ENCODE measurements around the gene KLHDC4. TPM values are rescaled to one million over a fixed set of nuclear protein-coding genes. Genes with fewer than 3 reads are reported as not detected.
"Not testable (repeated sequence)": the region's sequence is repeated elsewhere in the genome, so short reads cannot be mapped to it uniquely, and the experiment has no call there.

The KLHDC4 gene
- total RNA-seq, 1 donor from 2014 or later = 19.2 TPM

DNA sequence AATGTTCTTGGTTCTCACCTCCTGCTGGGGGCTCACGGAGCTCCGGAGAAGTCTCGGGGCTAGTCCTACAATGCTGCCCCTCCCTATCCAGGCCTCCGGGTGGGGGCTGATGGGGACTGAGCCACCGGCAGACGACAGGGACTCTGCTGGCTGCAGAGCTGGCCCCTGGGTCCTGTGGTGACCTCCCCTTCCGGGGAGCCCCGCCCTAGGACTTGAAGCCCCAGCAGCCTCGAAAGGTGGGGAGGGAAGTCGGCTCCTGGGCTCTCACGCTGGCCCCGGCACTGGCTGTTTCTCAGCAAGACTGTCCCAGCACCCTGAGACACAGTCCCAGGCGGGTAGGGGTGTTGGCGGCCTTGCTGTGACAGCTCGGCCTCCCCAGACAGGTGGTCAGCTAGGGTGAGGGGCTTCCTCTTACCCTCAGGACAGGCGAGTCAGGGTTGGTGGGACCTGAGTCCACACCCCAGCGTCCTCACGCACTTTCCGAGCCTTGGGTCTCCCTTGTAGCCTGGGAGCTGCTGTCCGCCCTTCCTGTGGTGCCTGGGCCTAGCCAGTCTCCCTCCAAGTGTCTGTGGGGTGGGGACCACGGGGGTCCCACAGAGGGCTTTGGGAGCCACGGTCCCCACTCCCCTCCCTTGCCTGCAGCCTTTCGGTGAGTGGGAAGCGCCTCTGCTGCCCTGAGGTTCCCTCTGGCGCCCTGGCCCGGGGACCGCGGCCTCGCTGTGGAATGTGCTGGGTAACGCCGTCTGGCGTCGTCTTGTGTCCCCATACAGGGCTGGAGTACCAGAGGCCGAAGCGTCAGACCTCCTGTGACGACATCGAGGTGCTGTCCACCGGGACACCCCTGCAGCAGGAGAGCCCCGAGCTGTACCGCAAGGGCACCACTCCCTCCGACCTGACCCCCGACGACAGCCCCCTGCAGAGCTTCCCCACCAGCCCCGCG lies 76.6 kb downstream of the KLHDC4 start:
- DNase-seq (ENCODE audit: low spot score in 2 of 2) (peak in 1 of 2 donors; percentile 38), FAIRE-seq (no peak)

DNA sequence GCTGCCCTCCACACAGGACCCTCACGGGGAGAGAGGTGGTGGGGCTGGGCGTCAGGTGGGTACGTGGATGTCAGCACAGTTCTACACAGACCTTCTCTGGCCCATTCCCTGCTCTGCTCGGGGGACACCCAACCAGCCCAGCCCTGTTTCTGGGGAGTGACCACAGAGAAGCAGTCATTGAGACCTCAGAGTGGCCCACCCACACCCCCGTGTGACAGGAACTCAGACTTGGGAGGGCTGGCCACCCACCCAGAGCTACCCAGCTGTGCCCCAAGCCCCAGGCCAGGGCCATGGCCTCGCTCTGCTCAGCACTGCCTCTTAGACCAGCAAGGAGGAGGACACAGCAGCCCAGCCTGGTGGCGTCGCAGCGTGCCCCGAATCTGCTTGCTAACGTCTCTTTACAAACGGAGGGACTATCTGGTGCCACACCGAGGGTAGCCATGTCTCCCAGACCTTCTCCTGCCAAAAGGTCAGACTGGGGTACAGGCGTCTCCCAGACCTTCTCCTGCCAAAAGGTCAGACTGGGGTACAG lies 77.7 kb downstream of the KLHDC4 start:
- FAIRE-seq = no peak
- peak in 1 of 2 donors; percentile 21 for DNase-seq (ENCODE audit: low spot score in 2 of 2)

GRCh38 chr16:87687126-87687910 lies 78.5 kb downstream of the KLHDC4 start:
- FAIRE-seq = no peak

DNA sequence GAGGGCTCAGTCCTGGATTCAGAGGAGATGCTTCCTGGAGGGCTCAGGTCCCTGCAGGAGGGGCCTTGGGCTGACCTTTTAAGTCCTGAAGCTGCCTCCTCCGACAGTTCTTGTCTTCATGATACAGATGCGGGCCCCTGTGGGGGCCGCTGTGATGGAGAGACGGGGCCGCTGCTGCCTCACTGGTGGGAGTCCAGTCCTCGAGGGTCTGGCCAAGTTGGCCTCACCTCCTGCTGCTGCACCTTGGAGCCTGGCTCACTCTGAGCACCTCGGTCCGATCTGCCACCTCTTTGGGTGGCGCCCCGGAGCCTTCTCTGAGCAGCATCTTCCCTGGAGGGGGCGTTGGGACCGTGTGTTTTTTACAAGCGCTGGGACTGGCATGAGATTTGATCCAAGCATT lies 79.1 kb downstream of the KLHDC4 start:
- peak in 1 of 2 donors; percentile 32 for DNase-seq (ENCODE audit: low spot score in 2 of 2)
- no peak for FAIRE-seq

More at GRCh38 chr16:87687126-87687910, 78.5 kb downstream of the KLHDC4 start:
- DNase-seq (ENCODE audit: low spot score in 2 of 2) = peak in 1 of 2 donors; percentile 45

GRCh38 chr16:87685766-87686165 lies 80.0 kb downstream of the KLHDC4 start:
- FAIRE-seq = no peak
- peak in 1 of 2 donors; percentile 13 for DNase-seq (ENCODE audit: low spot score in 2 of 2)

DNA sequence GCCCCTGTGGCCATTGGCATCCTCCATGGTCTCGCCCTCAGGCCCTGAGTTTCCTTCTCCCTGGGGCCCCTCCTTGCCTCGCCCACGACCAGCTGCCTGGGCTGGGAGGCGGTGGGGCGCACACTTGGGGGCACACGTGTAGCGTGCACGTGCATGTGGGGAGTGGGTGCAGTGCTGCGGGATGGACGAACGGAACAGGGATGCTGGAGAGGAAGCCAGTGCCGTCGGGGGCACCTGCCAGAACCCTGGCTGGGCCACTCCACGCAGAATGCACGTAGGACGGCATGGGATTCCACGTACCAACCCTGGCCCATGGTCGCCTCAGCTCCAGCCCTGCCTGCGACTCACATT lies 80.4 kb downstream of the KLHDC4 start:
- FAIRE-seq = no peak
- peak in 1 of 2 donors; percentile 17 for DNase-seq (ENCODE audit: low spot score in 2 of 2)

DNA sequence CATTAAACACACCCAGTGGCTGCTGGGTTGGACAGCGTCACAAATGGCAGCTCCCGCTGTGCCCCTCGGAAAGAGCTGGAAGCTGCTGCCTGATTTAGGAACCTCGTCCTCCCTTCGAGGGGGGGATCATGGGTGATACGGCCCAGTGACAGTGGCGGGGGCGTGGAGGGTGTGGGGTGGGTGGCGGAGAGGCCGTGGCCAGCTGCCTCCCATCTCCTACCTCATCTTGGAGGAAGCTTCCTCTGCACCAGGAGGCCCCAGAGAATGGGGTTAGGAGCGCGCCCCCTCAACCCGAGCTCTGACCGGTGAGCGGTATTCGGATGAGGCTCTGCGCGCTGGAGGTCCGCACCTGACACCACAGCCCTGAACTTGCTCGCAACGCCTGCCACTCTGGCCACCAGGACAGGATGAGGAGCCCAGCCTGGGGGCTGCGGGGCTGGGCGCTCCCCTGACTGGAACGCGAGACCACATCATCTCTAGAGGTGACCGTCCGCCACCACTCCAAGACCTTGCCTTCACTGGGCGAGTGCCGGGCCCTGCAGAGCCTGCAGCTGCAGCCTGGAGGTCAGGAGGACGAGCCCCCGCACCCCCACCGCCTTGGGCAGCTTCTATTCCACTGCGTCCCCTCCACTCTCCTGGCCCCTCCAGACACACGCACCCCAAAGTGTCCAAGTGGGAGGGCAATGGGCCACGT lies 80.9 kb downstream of the KLHDC4 start:
- FAIRE-seq = no peak

DNA sequence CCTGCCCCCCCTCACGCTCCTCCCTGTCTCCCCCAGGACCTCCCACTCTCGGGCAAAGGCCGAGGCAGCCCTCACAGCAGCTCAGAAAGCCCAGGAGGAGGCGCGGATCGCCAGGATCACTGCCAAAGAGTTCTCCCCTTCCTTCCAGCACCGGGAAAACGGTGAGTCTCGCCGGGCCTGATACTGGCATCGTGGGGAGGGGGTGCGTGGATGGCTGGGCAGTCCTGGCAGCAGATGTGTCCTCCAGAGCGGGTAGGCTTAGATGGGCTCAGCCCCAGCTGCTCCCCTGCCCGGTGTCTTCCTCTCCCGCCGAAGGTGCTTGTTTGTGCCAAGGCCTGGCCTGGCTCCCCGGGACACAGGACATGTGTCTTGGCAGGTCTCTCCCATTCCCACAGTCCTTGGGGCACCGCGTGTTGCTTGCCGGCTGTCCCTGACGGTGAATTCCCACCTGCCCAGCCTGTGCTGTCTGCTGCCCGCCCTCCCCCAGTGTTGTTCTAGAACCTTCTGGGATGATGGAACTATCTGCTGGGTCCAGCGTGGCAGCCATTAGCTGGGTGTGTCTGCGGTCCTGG lies 81.6 kb downstream of the KLHDC4 start:
- FAIRE-seq = no peak
- DNase-seq (ENCODE audit: low spot score in 2 of 2) = peak in 1 of 2 donors; percentile 35

More for the DNA sequence above, 80.9 kb downstream of the KLHDC4 start:
- no peak for DNase-seq (ENCODE audit: low spot score in 2 of 2)

DNA sequence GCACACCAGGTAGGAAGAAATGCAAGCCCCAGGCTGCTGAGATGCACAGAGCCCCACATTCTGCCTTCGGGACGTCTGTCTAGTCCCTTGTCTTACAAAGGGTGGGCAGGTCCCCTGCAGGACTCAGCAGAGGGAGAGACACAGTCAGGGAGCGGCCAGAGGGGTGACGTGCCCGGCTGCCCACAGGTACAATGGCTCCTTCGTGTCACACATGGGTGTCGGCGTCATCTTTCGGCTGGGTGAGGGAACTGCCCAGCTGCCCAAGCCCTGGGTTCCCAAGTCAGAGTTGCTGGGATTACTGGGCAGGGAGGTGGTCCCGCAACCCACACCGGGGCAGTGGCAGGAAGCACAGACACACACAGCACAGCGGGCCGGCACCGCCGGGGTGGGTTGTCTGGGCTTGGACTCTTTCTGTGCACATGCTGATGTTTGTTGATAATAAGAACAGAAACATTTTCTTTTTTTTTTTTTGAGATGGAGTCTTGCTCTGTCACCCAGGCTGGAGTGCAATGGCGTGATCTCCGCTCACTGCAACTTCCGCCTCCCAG lies 82.9 kb downstream of the KLHDC4 start:
- FAIRE-seq = no peak
- peak in 1 of 2 donors; percentile 16 for DNase-seq (ENCODE audit: low spot score in 2 of 2)

- FAIRE-seq = no peak
- DNase-seq (ENCODE audit: low spot score in 2 of 2) = peak in 1 of 2 donors; percentile 24
Observed at GRCh38 chr16:87681981-87682570, 83.7 kb downstream of the KLHDC4 start.

DNA sequence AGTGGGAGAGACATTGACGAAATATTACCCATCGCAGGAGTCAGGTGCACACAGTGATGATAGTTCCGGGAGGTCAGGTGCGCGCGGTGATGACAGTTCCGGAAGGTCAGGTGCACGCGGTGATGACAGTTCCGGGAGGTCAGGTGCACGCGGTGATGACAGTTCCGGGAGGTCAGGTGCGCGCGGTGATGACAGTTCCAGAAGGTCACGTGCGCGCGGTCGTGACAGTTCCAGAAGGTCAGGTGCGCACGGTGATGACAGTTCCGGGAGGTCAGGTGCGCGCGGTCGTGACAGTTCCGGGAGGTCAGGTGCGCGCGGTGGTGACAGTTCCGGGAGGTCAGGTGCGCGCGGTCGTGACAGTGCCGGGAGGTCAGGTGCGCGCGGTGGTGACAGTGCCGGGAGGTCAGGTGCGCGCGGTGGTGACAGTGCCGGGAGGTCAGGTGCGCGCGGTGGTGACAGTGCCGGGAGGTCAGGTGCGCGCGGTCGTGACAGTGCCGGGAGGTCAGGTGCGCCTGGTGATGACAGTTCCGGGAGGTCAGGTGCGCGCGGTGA lies 84.7 kb downstream of the KLHDC4 start:
- not testable (repeated sequence) for DNase-seq (ENCODE audit: low spot score in 2 of 2); FAIRE-seq

DNA sequence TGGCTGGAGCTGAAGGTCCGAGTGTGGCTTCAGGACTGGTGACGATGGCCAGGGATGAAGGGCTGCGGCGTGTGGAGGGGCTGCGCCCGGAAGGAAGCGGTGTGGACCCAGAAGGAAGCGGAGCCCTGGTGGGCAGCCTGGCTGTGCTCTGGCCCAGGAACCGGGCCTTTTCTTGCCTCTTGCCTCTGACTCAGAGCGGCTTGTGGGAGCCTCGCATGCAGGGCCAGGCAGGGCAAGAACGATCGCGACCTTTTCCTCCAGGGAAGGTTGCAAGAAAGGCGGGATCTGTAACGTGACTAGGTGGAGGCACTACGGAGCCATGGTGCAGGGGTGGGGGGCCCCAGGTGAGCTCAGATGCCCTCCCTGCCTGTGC lies 85.5 kb downstream of the KLHDC4 start:
- DNase-seq (ENCODE audit: low spot score in 2 of 2) (no peak), FAIRE-seq (no peak)

GRCh38 chr16:87679593-87680271 lies 86.1 kb downstream of the KLHDC4 start:
- FAIRE-seq (no peak), DNase-seq (ENCODE audit: low spot score in 2 of 2) (peak in 1 of 2 donors; percentile 17)

GRCh38 chr16:87678618-87679017 lies 87.2 kb downstream of the KLHDC4 start:
- FAIRE-seq (no peak), DNase-seq (ENCODE audit: low spot score in 2 of 2) (no peak)

- FAIRE-seq = no peak
- no peak for DNase-seq (ENCODE audit: low spot score in 2 of 2)
Observed at GRCh38 chr16:87677830-87678229, 88.0 kb downstream of the KLHDC4 start.

- FAIRE-seq (no peak), DNase-seq (ENCODE audit: low spot score in 2 of 2) (no peak)
Observed at GRCh38 chr16:87675111-87675719, 90.6 kb downstream of the KLHDC4 start.

DNA sequence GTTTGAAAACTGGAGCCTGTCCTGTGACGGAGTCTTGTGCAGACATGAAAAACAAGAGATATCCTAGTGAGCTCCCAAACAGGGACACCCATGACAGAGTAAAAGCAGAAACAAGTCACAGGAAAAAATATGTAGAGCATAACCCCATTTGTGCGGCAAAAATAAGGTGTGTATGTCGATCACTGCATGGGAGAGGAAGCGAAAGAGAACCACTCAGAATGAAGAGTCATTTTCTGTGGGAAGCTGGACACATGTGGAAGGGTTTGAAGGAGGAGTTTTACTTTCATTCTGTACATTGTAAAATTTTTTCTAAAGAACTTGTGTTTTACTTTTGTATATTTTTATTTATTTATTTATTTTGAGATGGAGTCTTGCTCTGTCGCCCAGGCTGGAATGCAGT lies 91.4 kb downstream of the KLHDC4 start:
- FAIRE-seq (no peak), DNase-seq (ENCODE audit: low spot score in 2 of 2) (no peak)

- DNase-seq (ENCODE audit: low spot score in 2 of 2) (no peak), FAIRE-seq (no peak)
Observed at GRCh38 chr16:87671715-87672270, 94.0 kb downstream of the KLHDC4 start.
